ENCODE measurements around the gene TMEM131. TPM values are rescaled to one million over a fixed set of nuclear protein-coding genes. Genes with fewer than 3 reads are reported as not detected.

Gene TMEM131
- total RNA-seq, 6 donors from 2014 or later: 30.5 to 67.5 (median 39.7) TPM

DNA sequence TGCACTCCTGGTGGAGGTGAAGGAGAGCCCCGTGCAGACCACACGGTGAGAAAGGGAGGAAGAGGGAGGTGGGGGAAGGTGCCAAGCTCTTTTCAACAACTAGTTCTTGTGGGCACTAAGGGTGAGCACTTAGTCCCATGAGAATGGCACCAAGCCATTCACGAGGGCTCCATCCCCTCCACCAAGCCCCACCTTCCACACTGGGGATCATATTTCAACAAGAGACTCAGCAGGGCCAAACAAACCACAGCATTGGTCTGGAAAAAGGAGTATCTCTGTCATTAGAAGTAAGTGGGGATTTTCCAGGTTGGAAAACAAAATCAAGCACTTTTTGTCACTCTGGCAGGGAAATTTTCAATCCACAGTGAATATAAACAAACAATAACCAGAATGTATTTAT, 244.0 kb downstream of the TMEM131 start:
- H3K36me3 ChIP-seq: peaks cover 3 to 22% (median 16%) of the 10 kb centered on the region in 4 donors
- H3K27ac ChIP-seq: no peak overlapping the region
- no peaks in the 10 kb centered on the region for H3K9me3 ChIP-seq
- H3K4me1 ChIP-seq: no peaks in the 10 kb centered on the region
- no peaks in the 10 kb centered on the region for H3K27me3 ChIP-seq
- WGBS, 2 donors: 52 to 61% methylated on average over 3 of the region's 3 CpGs
- TF ChIP-seq, protein P1, sequence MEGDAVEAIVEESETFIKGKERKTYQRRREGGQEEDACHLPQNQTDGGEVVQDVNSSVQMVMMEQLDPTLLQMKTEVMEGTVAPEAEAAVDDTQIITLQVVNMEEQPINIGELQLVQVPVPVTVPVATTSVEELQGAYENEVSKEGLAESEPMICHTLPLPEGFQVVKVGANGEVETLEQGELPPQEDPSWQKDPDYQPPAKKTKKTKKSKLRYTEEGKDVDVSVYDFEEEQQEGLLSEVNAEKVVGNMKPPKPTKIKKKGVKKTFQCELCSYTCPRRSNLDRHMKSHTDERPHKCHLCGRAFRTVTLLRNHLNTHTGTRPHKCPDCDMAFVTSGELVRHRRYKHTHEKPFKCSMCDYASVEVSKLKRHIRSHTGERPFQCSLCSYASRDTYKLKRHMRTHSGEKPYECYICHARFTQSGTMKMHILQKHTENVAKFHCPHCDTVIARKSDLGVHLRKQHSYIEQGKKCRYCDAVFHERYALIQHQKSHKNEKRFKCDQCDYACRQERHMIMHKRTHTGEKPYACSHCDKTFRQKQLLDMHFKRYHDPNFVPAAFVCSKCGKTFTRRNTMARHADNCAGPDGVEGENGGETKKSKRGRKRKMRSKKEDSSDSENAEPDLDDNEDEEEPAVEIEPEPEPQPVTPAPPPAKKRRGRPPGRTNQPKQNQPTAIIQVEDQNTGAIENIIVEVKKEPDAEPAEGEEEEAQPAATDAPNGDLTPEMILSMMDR (IDR thresholded peaks at IDR 0.05): no peak
- TF ChIP-seq POLR2AphosphoS5 (IDR thresholded peaks at IDR 0.05): no peak
- no peak for TF ChIP-seq POLR2A (IDR thresholded peaks at IDR 0.05)
- TF ChIP-seq EP300 (IDR thresholded peaks at IDR 0.05): no peak
- no peak overlapping the region for H3K4me3 ChIP-seq
- peak in 1 of 2 donors; percentile 44 for DNase-seq
- peak in 1 of 2 donors; percentile 67 for ATAC-seq (ENCODE audit: low FRiP score in 2 of 2)

DNA sequence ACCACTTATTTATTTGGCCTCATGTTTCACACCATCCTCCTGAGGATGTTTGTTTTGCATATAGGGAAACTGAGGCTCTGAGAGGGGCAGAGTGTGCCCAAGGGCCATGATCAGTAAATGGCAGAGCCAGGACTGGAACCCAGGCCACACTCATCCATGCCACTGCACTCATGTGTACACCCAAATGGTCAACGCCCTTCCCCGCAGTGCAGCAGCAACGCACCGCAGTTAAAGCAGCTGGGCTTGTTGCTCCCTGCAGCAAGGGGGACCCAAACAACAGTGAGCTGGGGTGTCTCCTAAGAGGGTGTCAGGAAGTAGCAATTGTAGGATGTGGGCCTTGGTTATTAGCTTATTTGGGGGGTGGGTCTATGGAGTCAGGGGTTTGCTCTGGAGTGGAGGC, 245.7 kb downstream of the TMEM131 start:
- no peak for DNase-seq
- 94 to 100% methylated on average over 3 to 4 of the region's 4 CpGs for WGBS, 2 donors
- no peak for ATAC-seq (ENCODE audit: low FRiP score in 2 of 2)
- H3K27me3 ChIP-seq: no peaks in the 10 kb centered on the region
- H3K4me3 ChIP-seq: no peak overlapping the region
- no peaks in the 10 kb centered on the region for H3K9me3 ChIP-seq
- H3K4me1 ChIP-seq: no peaks in the 10 kb centered on the region
- TF ChIP-seq POLR2A (IDR thresholded peaks at IDR 0.05): no peak
- TF ChIP-seq POLR2AphosphoS5 (IDR thresholded peaks at IDR 0.05): no peak
- TF ChIP-seq, protein P1 (IDR thresholded peaks at IDR 0.05): no peak
- no peak for TF ChIP-seq EP300 (IDR thresholded peaks at IDR 0.05)
- no peak overlapping the region for H3K27ac ChIP-seq
- peaks cover 0 to 6% (median 3%) of the 10 kb centered on the region in 4 donors for H3K36me3 ChIP-seq

DNA sequence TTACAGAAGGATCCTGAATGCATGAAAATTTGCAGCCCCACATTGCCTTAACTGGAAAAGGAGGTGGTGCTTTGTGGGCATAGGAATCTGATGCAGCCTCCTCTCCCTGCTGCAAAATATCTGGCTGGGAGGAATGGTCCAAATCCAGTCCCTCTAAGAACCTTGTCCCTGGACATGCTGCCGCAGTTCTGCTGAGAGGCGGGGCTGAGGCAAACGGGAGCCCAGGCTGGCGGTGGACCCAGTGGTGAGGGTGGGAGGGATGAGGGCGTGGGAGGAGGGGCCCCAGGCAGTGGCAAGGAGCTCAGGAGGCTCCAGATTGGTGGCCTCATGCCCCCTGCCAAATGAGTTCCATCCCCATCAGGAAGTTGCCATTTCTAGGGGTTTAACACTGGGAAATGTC, 246.2 kb downstream of the TMEM131 start:
- Histone ChIP-seq H3K4me1 (no peaks in the 10 kb centered on the region), H3K4me3 (no peak overlapping the region), H3K9me3 (no peaks in the 10 kb centered on the region), H3K27ac (no peak overlapping the region), H3K36me3 (peaks cover 0 to 2% (median under 1%) of the 10 kb centered on the region in 4 donors), H3K27me3 (no peaks in the 10 kb centered on the region)
- TF ChIP-seq POLR2AphosphoS5 (IDR thresholded peaks at IDR 0.05) (no peak), POLR2A (IDR thresholded peaks at IDR 0.05) (no peak), EP300 (IDR thresholded peaks at IDR 0.05) (no peak)
- TF ChIP-seq, protein P1 (IDR thresholded peaks at IDR 0.05): no peak
- DNase-seq (no peak), ATAC-seq (ENCODE audit: low FRiP score in 2 of 2) (no peak)
- 71 to 73% methylated on average over 5 of the region's 5 CpGs for WGBS, 2 donors

DNA sequence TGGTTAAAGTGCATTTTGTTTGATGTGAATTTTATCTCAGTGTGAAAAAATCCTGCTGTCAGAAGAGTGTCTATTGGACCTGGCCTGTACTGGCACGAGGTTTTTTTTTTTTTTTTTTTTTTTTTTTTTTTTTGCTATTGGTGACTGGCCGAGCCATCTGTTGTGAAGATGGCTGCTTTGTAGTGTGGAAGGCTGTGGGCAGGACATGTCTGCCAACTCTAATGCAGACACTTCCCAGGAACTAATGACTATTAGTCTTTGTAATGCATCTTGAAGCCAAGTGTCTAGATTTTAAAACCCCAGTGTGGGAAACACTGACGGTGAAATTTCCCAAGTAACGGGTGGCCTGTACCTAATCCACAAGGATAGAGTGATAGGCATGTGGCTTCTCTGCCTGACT, 248.0 kb downstream of the TMEM131 start:
- no peak overlapping the region for H3K27ac ChIP-seq
- no peaks in the 10 kb centered on the region for H3K9me3 ChIP-seq
- no peaks in the 10 kb centered on the region for H3K27me3 ChIP-seq
- no peak for DNase-seq
- H3K36me3 ChIP-seq: no peaks in the 10 kb centered on the region
- ATAC-seq (ENCODE audit: low FRiP score in 2 of 2): no peak
- TF ChIP-seq POLR2AphosphoS5 (IDR thresholded peaks at IDR 0.05) (no peak), POLR2A (IDR thresholded peaks at IDR 0.05) (no peak), EP300 (IDR thresholded peaks at IDR 0.05) (no peak)
- TF ChIP-seq, protein P1 (IDR thresholded peaks at IDR 0.05): no peak
- 86 to 88% methylated on average over 4 of the region's 4 CpGs for WGBS, 2 donors
- H3K4me1 ChIP-seq: no peaks in the 10 kb centered on the region
- H3K4me3 ChIP-seq: no peak overlapping the region

DNA sequence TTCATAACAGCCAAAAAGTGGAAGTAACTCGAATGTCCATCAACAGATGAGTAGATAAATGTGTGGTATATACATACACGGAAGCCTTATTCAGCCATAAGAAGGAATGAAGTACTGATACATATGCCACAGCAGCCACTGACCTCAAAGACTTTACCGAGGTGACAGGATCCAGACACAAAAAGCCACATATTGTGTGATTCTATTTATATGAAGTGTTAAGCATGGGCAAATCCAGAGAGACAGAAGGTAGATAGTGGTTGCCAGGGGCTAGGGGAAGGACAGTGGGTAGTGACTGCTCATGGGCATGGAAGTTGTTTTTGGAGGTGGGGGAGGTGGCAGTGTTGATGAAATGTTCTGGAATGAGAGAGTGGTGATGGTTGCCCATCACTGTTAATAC, 248.5 kb downstream of the TMEM131 start:
- ATAC-seq (ENCODE audit: low FRiP score in 2 of 2) (no peak), DNase-seq (no peak)
- Histone ChIP-seq H3K4me1 (no peaks in the 10 kb centered on the region), H3K9me3 (no peaks in the 10 kb centered on the region), H3K27ac (no peak overlapping the region), H3K36me3 (no peaks in the 10 kb centered on the region), H3K4me3 (no peak overlapping the region), H3K27me3 (no peaks in the 10 kb centered on the region)
- 66 to 83% methylated on average over 3 of the region's 3 CpGs for WGBS, 2 donors
- TF ChIP-seq POLR2AphosphoS5 (IDR thresholded peaks at IDR 0.05) (no peak), EP300 (IDR thresholded peaks at IDR 0.05) (no peak)
- TF ChIP-seq, protein P1 (IDR thresholded peaks at IDR 0.05): no peak

Measured in upper lobe of left lung (tissue), 6 donors.